ENCODE results near the gene KLHL3. TPM values are rescaled to one million over a fixed set of nuclear protein-coding genes. Genes with fewer than 3 reads are reported as not detected.
A peak's percentile ranks its signal among the peaks of the same experiment; 100 is the strongest.

KLHL3 gene
- polyA plus RNA-seq, 12 donors, result 2.6 to 9.1 (median 4.5) TPM; not detected in 1

GRCh38 chr5:137710086-137710485, 25.8 kb downstream of the KLHL3 start:
- no peak for DNase-seq

GRCh38 chr5:137708796-137709559, 26.9 kb downstream of the KLHL3 start:
- DNase-seq, result no peak

GRCh38 chr5:137708062-137708461, 27.8 kb downstream of the KLHL3 start:
- DNase-seq, result no peak

GRCh38 chr5:137706841-137707240, 29.0 kb downstream of the KLHL3 start:
- DNase-seq, result no peak

GRCh38 chr5:137705106-137705505, 30.8 kb downstream of the KLHL3 start:
- no peak for DNase-seq

GRCh38 chr5:137703565-137703964, 32.3 kb downstream of the KLHL3 start:
- DNase-seq, result no peak

- no peak for DNase-seq
These were observed 35.6 kb downstream of the KLHL3 start for GRCh38 chr5:137700282-137700680.

GRCh38 chr5:137699336-137700281, 36.3 kb downstream of the KLHL3 start:
- peak; percentile 32 for DNase-seq

- no peak for DNase-seq
These were observed 39.4 kb downstream of the KLHL3 start for GRCh38 chr5:137696481-137696880.

- DNase-seq, result no peak
These were observed 40.0 kb downstream of the KLHL3 start for GRCh38 chr5:137695651-137696428.

GRCh38 chr5:137693951-137694721, 41.8 kb downstream of the KLHL3 start:
- no peak for DNase-seq

- DNase-seq, result no peak
These were observed 42.5 kb downstream of the KLHL3 start for GRCh38 chr5:137693307-137693950.

GRCh38 chr5:137689306-137689705, 46.6 kb downstream of the KLHL3 start:
- DNase-seq, result no peak

GRCh38 chr5:137688210-137688840, 47.6 kb downstream of the KLHL3 start:
- no peak for DNase-seq

- no peak for DNase-seq
These were observed 51.1 kb downstream of the KLHL3 start for GRCh38 chr5:137684761-137685160.

GRCh38 chr5:137681191-137681590, 54.7 kb downstream of the KLHL3 start:
- no peak for DNase-seq

GRCh38 chr5:137679910-137680309, 56.0 kb downstream of the KLHL3 start:
- DNase-seq, result no peak

GRCh38 chr5:137679195-137679594, 56.7 kb downstream of the KLHL3 start:
- no peak for DNase-seq

GRCh38 chr5:137672881-137673280, 63.0 kb downstream of the KLHL3 start:
- DNase-seq, result no peak

GRCh38 chr5:137672001-137672400, 63.9 kb downstream of the KLHL3 start:
- DNase-seq, result no peak

All from muscle of arm (tissue), 12 donors.